ENCODE data around the gene FOXL2NB.

The FOXL2NB gene

GRCh38 chr3:138933068-138933668 is 13.8 kb upstream of the FOXL2NB start:
- no peak for DNase-seq

- no peak for DNase-seq
These were observed 12.9 kb upstream of the FOXL2NB start for GRCh38 chr3:138933981-138934691.

- DNase-seq, result no peak
These were observed 11.5 kb upstream of the FOXL2NB start for GRCh38 chr3:138935505-138935862.

- DNase-seq, result peak; percentile 78
These were observed 10.9 kb upstream of the FOXL2NB start for GRCh38 chr3:138935863-138936740.

- DNase-seq, result no peak
These were observed 10.0 kb upstream of the FOXL2NB start for GRCh38 chr3:138936741-138937689.

- no peak for DNase-seq
These were observed 9.3 kb upstream of the FOXL2NB start for GRCh38 chr3:138937690-138938055.

GRCh38 chr3:138938056-138938876 is 8.8 kb upstream of the FOXL2NB start:
- no peak for DNase-seq

GRCh38 chr3:138938877-138939560 is 8.0 kb upstream of the FOXL2NB start:
- DNase-seq, result no peak

GRCh38 chr3:138939561-138940241 is 7.3 kb upstream of the FOXL2NB start:
- DNase-seq, result no peak

- no peak for DNase-seq
These were observed 6.6 kb upstream of the FOXL2NB start for GRCh38 chr3:138940446-138940845.

- no peak for DNase-seq
These were observed 5.6 kb upstream of the FOXL2NB start for GRCh38 chr3:138941259-138941885.

GRCh38 chr3:138942271-138942670 is 4.7 kb upstream of the FOXL2NB start:
- DNase-seq, result no peak

- DNase-seq, result no peak
These were observed 4.0 kb upstream of the FOXL2NB start for GRCh38 chr3:138942861-138943623.

GRCh38 chr3:138943724-138944653 is 3.0 kb upstream of the FOXL2NB start:
- DNase-seq, result no peak

GRCh38 chr3:138944654-138944928 is 2.4 kb upstream of the FOXL2NB start:
- no peak for DNase-seq

GRCh38 chr3:138944929-138945708 is 1.9 kb upstream of the FOXL2NB start:
- DNase-seq, result peak; percentile 24
